Measurements from ENCODE around the gene SCLT1.

SCLT1 gene

GRCh38 chr4:128856246-128856645 is 237.1 kb downstream of the SCLT1 start:
- Histone ChIP-seq H3K36me3 (ENCODE audit: insufficient read depth, insufficient read length, low read length) (peaks cover 93% of the 10 kb centered on the region), H3K9me3 (ENCODE audit: insufficient read depth, low read length) (no peaks in the 10 kb centered on the region), H3K4me3 (ENCODE audit: insufficient read length, low read depth) (no peak overlapping the region), H3K9ac (ENCODE audit: insufficient read length, low read depth) (no peak overlapping the region), H3K27me3 (ENCODE audit: insufficient read depth, insufficient read length) (no peaks in the 10 kb centered on the region), H3K4me1 (ENCODE audit: insufficient read depth, insufficient read length) (no peaks in the 10 kb centered on the region)
- no peak for DNase-seq (ENCODE audit: low read depth, low spot score)
- TF ChIP-seq SUZ12 (IDR thresholded peaks at IDR 0.05; ENCODE audit: extremely low read depth, insufficient read depth, insufficient read length) (no peak), YY1 (IDR thresholded peaks at IDR 0.05; ENCODE audit: insufficient read depth, insufficient read length) (no peak), ZNF274 (IDR thresholded peaks at IDR 0.05; ENCODE audit: low read depth, low read length) (no peak)

- Histone ChIP-seq H3K36me3 (ENCODE audit: insufficient read depth, insufficient read length, low read length) (peaks cover 93% of the 10 kb centered on the region), H3K27me3 (ENCODE audit: insufficient read depth, insufficient read length) (no peaks in the 10 kb centered on the region), H3K4me3 (ENCODE audit: insufficient read length, low read depth) (no peak overlapping the region), H3K9ac (ENCODE audit: insufficient read length, low read depth) (no peak overlapping the region), H3K4me1 (ENCODE audit: insufficient read depth, insufficient read length) (no peaks in the 10 kb centered on the region), H3K9me3 (ENCODE audit: insufficient read depth, low read length) (no peaks in the 10 kb centered on the region)
- DNase-seq (ENCODE audit: low read depth, low spot score): no peak
- no peak for TF ChIP-seq YY1 (IDR thresholded peaks at IDR 0.05; ENCODE audit: insufficient read depth, insufficient read length)
- TF ChIP-seq SUZ12 (IDR thresholded peaks at IDR 0.05; ENCODE audit: extremely low read depth, insufficient read depth, insufficient read length): no peak
- TF ChIP-seq ZNF274 (IDR thresholded peaks at IDR 0.05; ENCODE audit: low read depth, low read length): no peak
Observed at GRCh38 chr4:128855621-128856020, 237.7 kb downstream of the SCLT1 start.

- H3K9me3 ChIP-seq (ENCODE audit: insufficient read depth, low read length): no peaks in the 10 kb centered on the region
- TF ChIP-seq YY1 (IDR thresholded peaks at IDR 0.05; ENCODE audit: insufficient read depth, insufficient read length): no peak
- no peaks in the 10 kb centered on the region for H3K4me1 ChIP-seq (ENCODE audit: insufficient read depth, insufficient read length)
- no peak for DNase-seq (ENCODE audit: low read depth, low spot score)
- H3K4me3 ChIP-seq (ENCODE audit: insufficient read length, low read depth): no peak overlapping the region
- H3K36me3 ChIP-seq (ENCODE audit: insufficient read depth, insufficient read length, low read length): peaks cover 91% of the 10 kb centered on the region
- H3K9ac ChIP-seq (ENCODE audit: insufficient read length, low read depth): no peak overlapping the region
- no peaks in the 10 kb centered on the region for H3K27me3 ChIP-seq (ENCODE audit: insufficient read depth, insufficient read length)
Observed at GRCh38 chr4:128854433-128854832, 238.9 kb downstream of the SCLT1 start.

GRCh38 chr4:128853741-128854140 is 239.6 kb downstream of the SCLT1 start:
- Histone ChIP-seq H3K9me3 (ENCODE audit: insufficient read depth, low read length) (no peaks in the 10 kb centered on the region), H3K4me1 (ENCODE audit: insufficient read depth, insufficient read length) (no peaks in the 10 kb centered on the region), H3K27me3 (ENCODE audit: insufficient read depth, insufficient read length) (no peaks in the 10 kb centered on the region), H3K9ac (ENCODE audit: insufficient read length, low read depth) (no peak overlapping the region), H3K36me3 (ENCODE audit: insufficient read depth, insufficient read length, low read length) (peaks cover 91% of the 10 kb centered on the region), H3K4me3 (ENCODE audit: insufficient read length, low read depth) (no peak overlapping the region)
- TF ChIP-seq ZNF274 (IDR thresholded peaks at IDR 0.05; ENCODE audit: low read depth, low read length): no peak
- TF ChIP-seq YY1 (IDR thresholded peaks at IDR 0.05; ENCODE audit: insufficient read depth, insufficient read length): no peak
- no peak for DNase-seq (ENCODE audit: low read depth, low spot score)

GRCh38 chr4:128850252-128850651 is 243.1 kb downstream of the SCLT1 start:
- Histone ChIP-seq H3K36me3 (ENCODE audit: insufficient read depth, insufficient read length, low read length) (peaks cover 91% of the 10 kb centered on the region), H3K9me3 (ENCODE audit: insufficient read depth, low read length) (no peaks in the 10 kb centered on the region), H3K27me3 (ENCODE audit: insufficient read depth, insufficient read length) (no peaks in the 10 kb centered on the region)

GRCh38 chr4:128848461-128848860 is 244.9 kb downstream of the SCLT1 start:
- TF ChIP-seq ZNF274 (IDR thresholded peaks at IDR 0.05; ENCODE audit: low read depth, low read length) (no peak), YY1 (IDR thresholded peaks at IDR 0.05; ENCODE audit: insufficient read depth, insufficient read length) (no peak), SUZ12 (IDR thresholded peaks at IDR 0.05; ENCODE audit: extremely low read depth, insufficient read depth, insufficient read length) (no peak)
- Histone ChIP-seq H3K36me3 (ENCODE audit: insufficient read depth, insufficient read length, low read length) (peaks cover 94% of the 10 kb centered on the region), H3K4me3 (ENCODE audit: insufficient read length, low read depth) (no peak overlapping the region), H3K4me1 (ENCODE audit: insufficient read depth, insufficient read length) (peaks cover 4% of the 10 kb centered on the region), H3K9me3 (ENCODE audit: insufficient read depth, low read length) (no peaks in the 10 kb centered on the region), H3K27me3 (ENCODE audit: insufficient read depth, insufficient read length) (no peaks in the 10 kb centered on the region), H3K9ac (ENCODE audit: insufficient read length, low read depth) (no peak overlapping the region)
- DNase-seq (ENCODE audit: low read depth, low spot score): no peak

More at GRCh38 chr4:128850252-128850651, 243.1 kb downstream of the SCLT1 start:
- no peak overlapping the region for H3K4me3 ChIP-seq (ENCODE audit: insufficient read length, low read depth)
- H3K4me1 ChIP-seq (ENCODE audit: insufficient read depth, insufficient read length): peaks cover 4% of the 10 kb centered on the region
- DNase-seq (ENCODE audit: low read depth, low spot score): no peak
- no peak overlapping the region for H3K9ac ChIP-seq (ENCODE audit: insufficient read length, low read depth)
- TF ChIP-seq YY1 (IDR thresholded peaks at IDR 0.05; ENCODE audit: insufficient read depth, insufficient read length): no peak
- no peak for TF ChIP-seq ZNF274 (IDR thresholded peaks at IDR 0.05; ENCODE audit: low read depth, low read length)
- no peak for TF ChIP-seq SUZ12 (IDR thresholded peaks at IDR 0.05; ENCODE audit: extremely low read depth, insufficient read depth, insufficient read length)

- Histone ChIP-seq H3K4me1 (ENCODE audit: insufficient read depth, insufficient read length) (peaks cover 4% of the 10 kb centered on the region), H3K36me3 (ENCODE audit: insufficient read depth, insufficient read length, low read length) (peaks cover 94% of the 10 kb centered on the region), H3K27me3 (ENCODE audit: insufficient read depth, insufficient read length) (no peaks in the 10 kb centered on the region), H3K9me3 (ENCODE audit: insufficient read depth, low read length) (no peaks in the 10 kb centered on the region), H3K4me3 (ENCODE audit: insufficient read length, low read depth) (no peak overlapping the region), H3K9ac (ENCODE audit: insufficient read length, low read depth) (no peak overlapping the region)
- DNase-seq (ENCODE audit: low read depth, low spot score): no peak
- TF ChIP-seq ZNF274 (IDR thresholded peaks at IDR 0.05; ENCODE audit: low read depth, low read length) (no peak), SUZ12 (IDR thresholded peaks at IDR 0.05; ENCODE audit: extremely low read depth, insufficient read depth, insufficient read length) (no peak), YY1 (IDR thresholded peaks at IDR 0.05; ENCODE audit: insufficient read depth, insufficient read length) (no peak)
Observed at GRCh38 chr4:128847082-128847724, 246.1 kb downstream of the SCLT1 start.

All from NT2/D1 (cell line).